Loucy (cell line): ENCODE results near the gene RPL13.

Experiments used
- EZH2phosphoT487 ChIP-seq: fragments of 200-600 bp; IDR thresholded peaks from 2 replicates; pipeline ENCODE4 v1.6.1; 2018; ENCODE audit warnings: antibody characterized with exemption, mild to moderate bottlenecking, moderate library complexity, borderline replicate concordance
- TF ChIP-seq, protein P1 (sequence below): fragments of 200-600 bp; sonication (generic); conservative IDR thresholded peaks from 2 replicates; pipeline ENCODE4 v1.5.1; 2014; ENCODE audit warnings: mild to moderate bottlenecking, antibody characterized with exemption, low read length

DNA sequence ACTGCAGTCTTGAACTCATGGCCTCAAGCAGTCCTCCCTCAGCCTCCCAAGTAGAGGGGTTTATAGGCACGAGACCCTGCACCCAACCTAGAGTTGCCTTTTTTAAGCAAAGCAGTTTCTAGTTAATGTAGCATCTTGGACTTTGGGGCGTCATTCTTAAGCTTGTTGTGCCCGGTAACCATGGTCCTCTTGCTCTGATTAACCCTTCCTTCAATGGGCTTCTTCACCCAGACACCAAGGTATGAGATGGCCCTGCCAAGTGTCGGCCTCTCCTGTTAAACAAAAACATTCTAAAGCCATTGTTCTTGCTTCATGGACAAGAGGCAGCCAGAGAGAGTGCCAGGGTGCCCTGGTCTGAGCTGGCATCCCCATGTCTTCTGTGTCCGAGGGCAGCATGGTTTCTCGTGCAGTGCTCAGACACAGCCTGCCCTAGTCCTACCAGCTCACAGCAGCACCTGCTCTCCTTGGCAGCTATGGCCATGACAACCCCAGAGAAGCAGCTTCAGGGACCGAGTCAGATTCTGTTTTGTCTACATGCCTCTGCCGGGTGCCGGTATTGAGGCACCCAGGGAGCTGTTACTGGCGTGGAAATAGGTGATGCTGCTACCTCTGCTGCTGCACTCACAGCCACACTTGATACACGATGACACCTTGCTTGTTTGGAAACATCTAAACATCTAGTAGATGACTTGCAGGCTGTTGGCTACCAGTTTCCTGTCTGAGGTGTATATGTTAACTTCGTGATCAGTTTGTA, 3.3 kb downstream of the RPL13 start:
- TF ChIP-seq, protein P1, sequence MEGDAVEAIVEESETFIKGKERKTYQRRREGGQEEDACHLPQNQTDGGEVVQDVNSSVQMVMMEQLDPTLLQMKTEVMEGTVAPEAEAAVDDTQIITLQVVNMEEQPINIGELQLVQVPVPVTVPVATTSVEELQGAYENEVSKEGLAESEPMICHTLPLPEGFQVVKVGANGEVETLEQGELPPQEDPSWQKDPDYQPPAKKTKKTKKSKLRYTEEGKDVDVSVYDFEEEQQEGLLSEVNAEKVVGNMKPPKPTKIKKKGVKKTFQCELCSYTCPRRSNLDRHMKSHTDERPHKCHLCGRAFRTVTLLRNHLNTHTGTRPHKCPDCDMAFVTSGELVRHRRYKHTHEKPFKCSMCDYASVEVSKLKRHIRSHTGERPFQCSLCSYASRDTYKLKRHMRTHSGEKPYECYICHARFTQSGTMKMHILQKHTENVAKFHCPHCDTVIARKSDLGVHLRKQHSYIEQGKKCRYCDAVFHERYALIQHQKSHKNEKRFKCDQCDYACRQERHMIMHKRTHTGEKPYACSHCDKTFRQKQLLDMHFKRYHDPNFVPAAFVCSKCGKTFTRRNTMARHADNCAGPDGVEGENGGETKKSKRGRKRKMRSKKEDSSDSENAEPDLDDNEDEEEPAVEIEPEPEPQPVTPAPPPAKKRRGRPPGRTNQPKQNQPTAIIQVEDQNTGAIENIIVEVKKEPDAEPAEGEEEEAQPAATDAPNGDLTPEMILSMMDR = no peak
- no peak for TF ChIP-seq EZH2phosphoT487
